ENCODE measurements around the gene NDUFA12. TPM values are rescaled to one million over a fixed set of nuclear protein-coding genes. Genes with fewer than 3 reads are reported as not detected.

NDUFA12 gene
- 276 TPM for polyA plus RNA-seq (2012; ENCODE audit: insufficient read depth, insufficient read length, low read depth)

GRCh38 chr12:95003213-95003920, at the start of gene NDUFA12:
Gene NDUFA12, minus strand, starts transcription at chr12:95003697. Its CDS starts 17 bp downstream, at chr12:95003680.
- peak; percentile 98 for DNase-seq
- H3K27me3 ChIP-seq: no peaks in the 10 kb centered on the region
- H3K9me3 ChIP-seq: no peaks in the 10 kb centered on the region
- TF ChIP-seq, protein P1, sequence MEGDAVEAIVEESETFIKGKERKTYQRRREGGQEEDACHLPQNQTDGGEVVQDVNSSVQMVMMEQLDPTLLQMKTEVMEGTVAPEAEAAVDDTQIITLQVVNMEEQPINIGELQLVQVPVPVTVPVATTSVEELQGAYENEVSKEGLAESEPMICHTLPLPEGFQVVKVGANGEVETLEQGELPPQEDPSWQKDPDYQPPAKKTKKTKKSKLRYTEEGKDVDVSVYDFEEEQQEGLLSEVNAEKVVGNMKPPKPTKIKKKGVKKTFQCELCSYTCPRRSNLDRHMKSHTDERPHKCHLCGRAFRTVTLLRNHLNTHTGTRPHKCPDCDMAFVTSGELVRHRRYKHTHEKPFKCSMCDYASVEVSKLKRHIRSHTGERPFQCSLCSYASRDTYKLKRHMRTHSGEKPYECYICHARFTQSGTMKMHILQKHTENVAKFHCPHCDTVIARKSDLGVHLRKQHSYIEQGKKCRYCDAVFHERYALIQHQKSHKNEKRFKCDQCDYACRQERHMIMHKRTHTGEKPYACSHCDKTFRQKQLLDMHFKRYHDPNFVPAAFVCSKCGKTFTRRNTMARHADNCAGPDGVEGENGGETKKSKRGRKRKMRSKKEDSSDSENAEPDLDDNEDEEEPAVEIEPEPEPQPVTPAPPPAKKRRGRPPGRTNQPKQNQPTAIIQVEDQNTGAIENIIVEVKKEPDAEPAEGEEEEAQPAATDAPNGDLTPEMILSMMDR (IDR thresholded peaks at IDR 0.05; ENCODE audit: low read depth, low read length): no peak
- H3K4me3 ChIP-seq (ENCODE audit: low read depth, low read length): peak within 1 kb of the TSS; percentile 84
- peaks cover 12% of the 10 kb centered on the region; the same call in 1 of the 2 replicates for H3K36me3 ChIP-seq
- no peaks in the 10 kb centered on the region for H3K4me1 ChIP-seq

DNA sequence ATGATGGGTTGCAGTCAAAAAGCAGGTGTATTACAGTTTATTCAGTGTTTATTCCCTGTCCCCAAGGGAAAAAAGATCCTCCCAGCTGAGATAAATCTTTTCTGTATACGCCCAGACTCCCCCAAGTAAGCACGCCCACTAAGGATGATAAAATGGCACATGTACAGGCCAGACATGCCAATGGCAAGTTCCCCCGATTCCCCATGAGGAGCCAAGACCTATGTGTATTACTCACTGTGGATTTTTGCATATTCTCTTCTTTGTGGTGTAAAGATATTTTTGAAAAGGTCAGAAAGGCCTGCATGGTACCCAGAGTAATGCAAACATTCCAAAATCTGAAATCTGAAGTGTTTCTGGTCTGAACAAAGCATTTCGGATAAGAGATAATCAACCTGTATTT, 47.7 kb upstream of the NDUFA12 start:
- TF ChIP-seq, protein P1 (IDR thresholded peaks at IDR 0.05; ENCODE audit: low read depth, low read length): no peak
- Histone ChIP-seq H3K9me3 (no peaks in the 10 kb centered on the region), H3K27me3 (no peaks in the 10 kb centered on the region), H3K36me3 (peaks cover 39% of the 10 kb centered on the region), H3K4me3 (ENCODE audit: low read depth, low read length) (no peak overlapping the region), H3K4me1 (no peaks in the 10 kb centered on the region)
- DNase-seq: no peak

DNA sequence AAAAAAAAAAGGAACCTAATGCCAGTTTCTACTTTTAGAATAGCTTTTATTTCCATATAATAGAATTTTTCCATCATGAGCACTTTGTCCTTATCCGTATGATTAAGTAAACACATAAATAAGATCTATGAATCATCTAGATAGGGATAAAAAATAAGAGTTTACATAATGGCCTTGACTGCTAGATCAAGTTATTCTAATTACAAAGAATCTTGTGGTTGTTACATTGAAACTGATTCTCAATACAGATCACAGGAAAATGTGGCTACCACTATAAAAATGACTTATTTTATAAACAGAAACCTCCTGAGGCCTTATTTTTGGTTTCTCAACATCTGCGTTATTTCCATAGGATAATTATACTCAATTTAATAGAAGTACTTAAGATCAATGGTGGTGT, 34.4 kb upstream of the NDUFA12 start:
- H3K4me3 ChIP-seq (ENCODE audit: low read depth, low read length): no peak overlapping the region
- DNase-seq: no peak
- H3K9me3 ChIP-seq: no peaks in the 10 kb centered on the region
- TF ChIP-seq, protein P1 (IDR thresholded peaks at IDR 0.05; ENCODE audit: low read depth, low read length): no peak
- peaks cover 40% of the 10 kb centered on the region for H3K36me3 ChIP-seq
- H3K4me1 ChIP-seq: no peaks in the 10 kb centered on the region
- H3K27me3 ChIP-seq: no peaks in the 10 kb centered on the region

GRCh38 chr12:95034750-95035149, 31.3 kb upstream of the NDUFA12 start:
- H3K27me3 ChIP-seq: no peaks in the 10 kb centered on the region
- peaks cover 41% of the 10 kb centered on the region for H3K36me3 ChIP-seq

DNA sequence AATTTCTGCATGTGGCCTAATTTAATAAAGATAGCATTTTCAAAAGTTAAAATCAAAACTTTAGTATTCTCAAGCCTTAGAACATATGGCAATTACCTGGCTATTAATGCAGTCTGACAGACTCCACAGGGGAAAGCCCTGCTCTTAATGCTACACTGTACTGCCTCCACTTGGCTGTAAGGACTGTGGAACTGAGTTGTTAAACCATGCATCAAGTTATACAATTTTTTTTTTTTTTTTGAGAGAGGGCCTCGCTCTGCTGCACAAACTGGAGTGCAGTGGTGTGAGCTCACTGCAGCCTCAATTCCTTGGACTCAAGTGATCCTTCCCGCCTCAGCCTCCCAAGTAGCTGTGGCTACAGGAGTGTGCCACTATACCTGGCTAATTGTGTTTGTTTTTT, 19.0 kb upstream of the NDUFA12 start:
- no peaks in the 10 kb centered on the region for H3K9me3 ChIP-seq
- no peak for DNase-seq
- H3K4me1 ChIP-seq: no peaks in the 10 kb centered on the region
- TF ChIP-seq, protein P1 (IDR thresholded peaks at IDR 0.05; ENCODE audit: low read depth, low read length): no peak
- no peak overlapping the region for H3K4me3 ChIP-seq (ENCODE audit: low read depth, low read length)
- H3K27me3 ChIP-seq: no peaks in the 10 kb centered on the region
- peaks cover 4% of the 10 kb centered on the region; the same call in 1 of the 2 replicates for H3K36me3 ChIP-seq

More at GRCh38 chr12:95034750-95035149, 31.3 kb upstream of the NDUFA12 start:
- no peaks in the 10 kb centered on the region for H3K9me3 ChIP-seq
- DNase-seq: no peak
- no peaks in the 10 kb centered on the region for H3K4me1 ChIP-seq
- TF ChIP-seq, protein P1 (IDR thresholded peaks at IDR 0.05; ENCODE audit: low read depth, low read length): no peak
- H3K4me3 ChIP-seq (ENCODE audit: low read depth, low read length): no peak overlapping the region

- Histone ChIP-seq H3K9me3 (no peaks in the 10 kb centered on the region), H3K4me1 (no peaks in the 10 kb centered on the region), H3K4me3 (ENCODE audit: low read depth, low read length) (no peak overlapping the region), H3K27me3 (no peaks in the 10 kb centered on the region), H3K36me3 (no peaks in the 10 kb centered on the region)
- TF ChIP-seq, protein P1 (IDR thresholded peaks at IDR 0.05; ENCODE audit: low read depth, low read length): no peak
- DNase-seq: no peak
These were observed 14.0 kb upstream of the NDUFA12 start for GRCh38 chr12:95017482-95017881.

All from BE2C (cell line).